HL-60 (cell line): ENCODE measurements around the gene NAALADL1.
"Not testable (repeated sequence)": the region's sequence is repeated elsewhere in the genome, so short reads cannot be mapped to it uniquely, and the experiment has no call there.

ENCODE experiments used
- DNase-seq, 2 experiments: peaks; one replicate each; pipeline ENCODE4 v3.0.0-alpha.2; 2010 to 2020; ENCODE audit warnings: low read depth in 1 of 2, low spot score in 1 of 2
- H3K27ac ChIP-seq: fragments of 250-450 bp; sonication (Bioruptor Pico); replicated peaks from 2 replicates; pipeline ENCODE4 v1.5.1; 2020; ENCODE audit warnings: mild to moderate bottlenecking, moderate library complexity
- H3K27me3 ChIP-seq: fragments of 250-450 bp; sonication (Bioruptor Pico); 2 replicates; pipeline ENCODE4 v1.5.1; 2021; ENCODE audit warnings: mild to moderate bottlenecking, moderate library complexity; ENCODE audit not compliant: insufficient read depth, poor library complexity, severe bottlenecking
- H3K4me3 ChIP-seq: replicated peaks from 2 replicates; pipeline ENCODE4 v1.5.1; 2011; ENCODE audit warnings: mild to moderate bottlenecking, control low read depth, low read length; ENCODE audit not compliant: insufficient read depth
- CTCF ChIP-seq: IDR thresholded peaks from one replicate; pipeline ENCODE4 v1.5.1; 2011; ENCODE audit warnings: low read length, control low read depth, inconsistent platforms; ENCODE audit not compliant: insufficient read depth
- GABPA ChIP-seq: IDR thresholded peaks from 2 replicates; pipeline ENCODE4 v1.6.1; 2012; ENCODE audit warnings: low read depth
- POLR2AphosphoS5 ChIP-seq: IDR thresholded peaks from 2 replicates; pipeline ENCODE4 v1.6.1; 2012; ENCODE audit warnings: low read depth
- REST ChIP-seq: IDR thresholded peaks from 2 replicates; pipeline ENCODE4 v1.6.1; 2012; ENCODE audit warnings: low read depth; ENCODE audit not compliant: insufficient replicate concordance
- SPI1 ChIP-seq: IDR thresholded peaks from 2 replicates; pipeline ENCODE4 v1.6.1; 2012; ENCODE audit warnings: low read depth, mild to moderate bottlenecking, borderline replicate concordance

NAALADL1 gene

GRCh38 chr11:65032216-65032615, 26.1 kb downstream of the NAALADL1 start:
- TF ChIP-seq SPI1, result no peak
- TF ChIP-seq REST, result no peak
- TF ChIP-seq CTCF, result no peak
- no peak for DNase-seq
- H3K27ac ChIP-seq, result no peak overlapping the region
- H3K4me3 ChIP-seq, result no peak overlapping the region
- no peaks in the 10 kb centered on the region for H3K27me3 ChIP-seq

- DNase-seq, result peak; percentile 88 to 97
- TF ChIP-seq GABPA (no peak), SPI1 (no peak; the same call in 1 of the 2 replicates), CTCF (peak; percentile 27)
- Histone ChIP-seq H3K4me3 (peak within 1 kb of the TSS; percentile 48), H3K27ac (peak within 1 kb of the TSS; percentile 90), H3K27me3 (no peaks in the 10 kb centered on the region)
Measured at GRCh38 chr11:65027213-65028067, 30.9 kb downstream of the NAALADL1 start, which contains the start of gene SNX15. Gene SNX15 (plus strand): TSS chr11:65027439. CDS start chr11:65027538, 99 bp downstream.

DNA sequence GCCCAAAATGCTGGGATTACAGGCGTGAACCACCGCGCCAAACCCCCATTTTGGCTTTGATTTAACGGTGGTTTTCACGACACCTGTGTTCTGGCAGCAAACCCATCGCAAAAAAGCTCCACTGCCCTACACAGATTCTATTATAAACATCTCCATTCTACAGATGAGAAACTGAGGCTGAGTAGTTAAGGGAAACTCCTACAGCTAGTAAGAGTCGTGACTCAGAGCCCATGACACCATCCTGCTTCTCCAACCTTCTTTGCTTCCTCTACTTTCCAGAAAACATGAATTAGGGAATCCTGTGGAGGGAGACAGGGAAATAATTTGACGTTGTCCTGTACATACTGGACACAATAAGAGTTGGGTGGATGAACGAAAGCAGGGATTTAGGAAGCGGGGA, 31.5 kb downstream of the NAALADL1 start:
- Histone ChIP-seq H3K27ac (peak overlapping the region; percentile 90), H3K27me3 (no peaks in the 10 kb centered on the region), H3K4me3 (no peak overlapping the region)
- no peak for TF ChIP-seq CTCF
- no peak for TF ChIP-seq SPI1
- TF ChIP-seq REST, result no peak
- TF ChIP-seq POLR2AphosphoS5, result no peak
- no peak for TF ChIP-seq GABPA
- DNase-seq, result no peak

DNA sequence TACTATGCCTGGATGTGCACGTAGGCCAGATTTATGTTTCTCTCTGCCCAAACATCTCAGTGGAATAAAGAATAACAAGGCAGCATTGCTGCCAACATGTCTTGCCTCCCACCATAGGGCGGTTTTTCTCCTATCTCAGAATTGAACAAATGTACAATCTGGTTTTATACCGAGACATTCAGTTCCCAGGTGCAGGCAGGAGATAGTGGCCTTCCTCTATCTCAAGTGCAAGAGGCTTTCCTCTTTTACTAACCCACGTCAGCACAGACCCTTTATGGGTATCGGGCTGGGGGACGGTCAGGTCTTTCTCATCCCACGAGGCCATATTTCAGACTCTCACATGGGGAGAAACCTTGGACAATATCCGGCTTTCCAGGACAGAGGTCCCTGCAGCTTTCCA, 34.9 kb downstream of the NAALADL1 start:
- not testable (repeated sequence) for DNase-seq, H3K27me3 ChIP-seq, H3K27ac ChIP-seq, H3K4me3 ChIP-seq
